NCI-H1930 (cell line): ENCODE measurements around the gene NUP210L.
"Not testable (repeated sequence)": the region's sequence is repeated elsewhere in the genome, so short reads cannot be mapped to it uniquely, and the experiment has no call there.

Source experiments
- DNase-seq, 2 experiments: peaks; one replicate each; lab custom pipeline; 2025; lab: John Stamatoyannopoulos, UW

Gene NUP210L

GRCh38 chr1:154170547-154171222 lies 15.8 kb upstream of the NUP210L start:
- DNase-seq, result no peak

- DNase-seq, result no peak
Measured at GRCh38 chr1:154167461-154167860, 12.6 kb upstream of the NUP210L start.

GRCh38 chr1:154166207-154166606 lies 11.3 kb upstream of the NUP210L start:
- no peak for DNase-seq

- DNase-seq, result no peak
Measured at GRCh38 chr1:154159554-154159953, 4.7 kb upstream of the NUP210L start.

GRCh38 chr1:154158307-154159125 lies 3.6 kb upstream of the NUP210L start:
- DNase-seq, result no peak

- DNase-seq, result no peak
Measured at GRCh38 chr1:154157520-154158306, 2.8 kb upstream of the NUP210L start.

- DNase-seq, result no peak
Measured at GRCh38 chr1:154155251-154155650, 378 bp upstream of the NUP210L start.

- no peak for DNase-seq
Measured at GRCh38 chr1:154154053-154154452, 820 bp downstream of the NUP210L start.

GRCh38 chr1:154151311-154151710 lies 3.6 kb downstream of the NUP210L start:
- no peak for DNase-seq

- DNase-seq, result no peak
Measured at GRCh38 chr1:154148807-154149206, 6.1 kb downstream of the NUP210L start.

GRCh38 chr1:154147505-154147904 lies 7.4 kb downstream of the NUP210L start:
- DNase-seq, result not testable (repeated sequence)

GRCh38 chr1:154145986-154146385 lies 8.9 kb downstream of the NUP210L start:
- no peak for DNase-seq

GRCh38 chr1:154142358-154142757 lies 12.5 kb downstream of the NUP210L start:
- DNase-seq, result no peak

- no peak for DNase-seq
Measured at GRCh38 chr1:154141240-154141639, 13.6 kb downstream of the NUP210L start.

- no peak for DNase-seq
Measured at GRCh38 chr1:154137888-154138287, 17.0 kb downstream of the NUP210L start.

GRCh38 chr1:154133256-154133655 lies 21.6 kb downstream of the NUP210L start:
- DNase-seq, result no peak

- DNase-seq, result no peak
Measured at GRCh38 chr1:154129391-154129970, 25.4 kb downstream of the NUP210L start.

GRCh38 chr1:154123205-154123604 lies 31.7 kb downstream of the NUP210L start:
- not testable (repeated sequence) for DNase-seq

- no peak for DNase-seq
Measured at GRCh38 chr1:154117642-154118041, 37.2 kb downstream of the NUP210L start.

- no peak for DNase-seq
Measured at GRCh38 chr1:154115180-154115579, 39.7 kb downstream of the NUP210L start.

- no peak for DNase-seq
Measured at GRCh38 chr1:154104433-154105082, 50.3 kb downstream of the NUP210L start.

- not testable (repeated sequence) for DNase-seq
Measured at GRCh38 chr1:154100141-154100540, 54.7 kb downstream of the NUP210L start.
